HG03064 (cell line): ENCODE measurements around the gene RNF123.

Experiments used
- ATAC-seq: cut with Tn5 transposase; IDR thresholded peaks from one replicate; pipeline ENCODE4 v1.9.1; 2021; ENCODE audit warnings: low read depth; ENCODE audit not compliant: unreplicated experiment

Gene RNF123

GRCh38 chr3:49657208-49657915 is 32.0 kb upstream of the RNF123 start:
- no peak for ATAC-seq

GRCh38 chr3:49658711-49659110 is 30.6 kb upstream of the RNF123 start:
- ATAC-seq: no peak

GRCh38 chr3:49659756-49660155 is 29.6 kb upstream of the RNF123 start:
- no peak for ATAC-seq

GRCh38 chr3:49661281-49661680 is 28.1 kb upstream of the RNF123 start:
- no peak for ATAC-seq

- ATAC-seq: no peak
Observed at GRCh38 chr3:49662021-49662420, 27.3 kb upstream of the RNF123 start.

- ATAC-seq: no peak
Observed at GRCh38 chr3:49662720-49663413, 26.5 kb upstream of the RNF123 start.

- no peak for ATAC-seq
Observed at GRCh38 chr3:49663831-49664230, 25.5 kb upstream of the RNF123 start.

- no peak for ATAC-seq
Observed at GRCh38 chr3:49664300-49664699, 25.1 kb upstream of the RNF123 start.

- no peak for ATAC-seq
Observed at GRCh38 chr3:49665822-49666519, 23.4 kb upstream of the RNF123 start.

GRCh38 chr3:49666592-49666991 is 22.8 kb upstream of the RNF123 start:
- ATAC-seq: no peak

GRCh38 chr3:49667701-49668413 is 21.5 kb upstream of the RNF123 start:
- ATAC-seq: no peak

GRCh38 chr3:49668414-49668797 is 21.0 kb upstream of the RNF123 start:
- ATAC-seq: no peak

GRCh38 chr3:49668861-49669260 is 20.5 kb upstream of the RNF123 start:
- no peak for ATAC-seq

GRCh38 chr3:49669352-49669751 is 20.0 kb upstream of the RNF123 start:
- no peak for ATAC-seq

GRCh38 chr3:49670940-49671290 is 18.4 kb upstream of the RNF123 start:
- ATAC-seq: no peak

- no peak for ATAC-seq
Observed at GRCh38 chr3:49671291-49672288, 17.8 kb upstream of the RNF123 start.

- no peak for ATAC-seq
Observed at GRCh38 chr3:49673121-49673714, 16.1 kb upstream of the RNF123 start.

- ATAC-seq: peak; percentile 79
Observed at GRCh38 chr3:49673715-49674496, 15.5 kb upstream of the RNF123 start, which contains the start of gene APEH. TSS of gene APEH (plus strand) at chr3:49674351. CDS start at chr3:49674402, 51 bp downstream.
